ENCODE data around the gene VTI1A.

Gene VTI1A

DNA sequence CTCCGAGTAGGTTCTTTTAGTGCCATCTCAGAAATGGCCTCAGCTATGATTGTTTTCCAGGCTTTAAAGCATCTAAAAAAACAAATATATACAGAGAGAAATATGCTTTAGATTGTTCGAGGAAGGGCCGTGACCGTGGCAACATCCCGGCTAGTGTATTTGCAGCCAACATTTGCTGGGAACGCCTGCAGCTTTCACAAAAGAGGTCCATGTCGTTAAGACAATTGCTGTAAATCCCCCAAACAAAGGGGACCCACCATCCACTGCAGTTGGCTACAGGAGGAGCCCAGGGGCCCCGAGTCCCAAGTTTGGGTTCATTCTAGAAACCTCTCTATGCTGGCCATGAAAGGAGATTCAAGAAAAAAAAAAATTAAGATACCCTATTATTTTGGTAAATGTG is 350.2 kb downstream of the VTI1A start:
- no peaks in the 10 kb centered on the region for H3K27me3 ChIP-seq (ENCODE audit: control insufficient read depth, insufficient read depth, low read length)
- H3K9ac ChIP-seq (ENCODE audit: low read length) = no peak overlapping the region
- H3K36me3 ChIP-seq (ENCODE audit: control insufficient read depth, low read depth, low read length) = no peaks in the 10 kb centered on the region
- H3K4me1 ChIP-seq (ENCODE audit: control insufficient read depth, low read depth, low read length) = peaks cover 26% of the 10 kb centered on the region
- H3K9me3 ChIP-seq (ENCODE audit: control insufficient read depth, low read depth, low read length) = no peaks in the 10 kb centered on the region
- H3K4me3 ChIP-seq (ENCODE audit: low read length) = no peak overlapping the region
- H3K27ac ChIP-seq (ENCODE audit: low read length) = no peak overlapping the region

DNA sequence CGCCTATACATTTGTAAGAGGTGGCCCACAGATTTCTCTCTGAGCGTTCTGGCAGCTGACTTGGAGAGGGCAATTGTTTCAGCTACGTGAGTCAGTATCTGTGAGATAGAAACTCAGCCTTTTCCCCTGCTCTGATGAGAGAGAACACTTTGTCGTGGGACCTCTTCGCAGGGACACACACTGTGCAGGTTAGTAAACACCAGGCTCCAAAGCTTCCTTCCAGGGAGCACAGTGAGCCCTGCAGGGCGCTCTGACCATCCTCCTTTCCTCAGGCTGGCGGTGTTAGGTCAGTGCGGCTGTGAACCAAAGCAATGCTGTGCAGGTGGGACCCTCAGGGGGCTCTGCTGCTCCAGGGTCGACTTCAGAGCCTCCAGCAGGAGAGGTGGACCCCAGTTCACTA is 350.8 kb downstream of the VTI1A start:
- Histone ChIP-seq H3K9ac (ENCODE audit: low read length) (no peak overlapping the region), H3K4me3 (ENCODE audit: low read length) (no peak overlapping the region), H3K4me1 (ENCODE audit: control insufficient read depth, low read depth, low read length) (peaks cover 26% of the 10 kb centered on the region), H3K27me3 (ENCODE audit: control insufficient read depth, insufficient read depth, low read length) (no peaks in the 10 kb centered on the region), H3K9me3 (ENCODE audit: control insufficient read depth, low read depth, low read length) (no peaks in the 10 kb centered on the region), H3K27ac (ENCODE audit: low read length) (no peak overlapping the region), H3K36me3 (ENCODE audit: control insufficient read depth, low read depth, low read length) (no peaks in the 10 kb centered on the region)

DNA sequence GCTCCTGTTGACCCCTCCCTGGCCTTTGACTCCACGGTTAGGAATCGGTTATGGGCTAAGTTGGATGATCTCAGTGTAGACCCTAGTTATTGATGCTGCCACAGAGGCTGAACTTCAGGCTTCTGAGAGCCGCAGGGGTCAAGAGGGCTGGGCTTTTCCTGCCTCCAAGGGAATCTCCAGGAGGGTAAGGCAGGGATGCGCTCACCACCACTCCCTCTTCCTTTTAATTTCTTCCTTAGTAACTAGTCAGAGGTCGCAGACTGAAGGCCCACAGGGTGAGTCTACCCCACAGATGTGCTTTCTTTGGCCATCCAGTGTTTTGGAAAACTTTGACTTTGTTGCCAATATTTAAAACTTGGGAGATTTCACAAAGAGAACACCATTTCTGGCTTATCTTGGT is 352.0 kb downstream of the VTI1A start:
- H3K4me3 ChIP-seq (ENCODE audit: low read length) = no peak overlapping the region
- H3K36me3 ChIP-seq (ENCODE audit: control insufficient read depth, low read depth, low read length) = no peaks in the 10 kb centered on the region
- H3K4me1 ChIP-seq (ENCODE audit: control insufficient read depth, low read depth, low read length) = peaks cover 28% of the 10 kb centered on the region
- no peak overlapping the region for H3K27ac ChIP-seq (ENCODE audit: low read length)
- no peak overlapping the region for H3K9ac ChIP-seq (ENCODE audit: low read length)
- no peaks in the 10 kb centered on the region for H3K27me3 ChIP-seq (ENCODE audit: control insufficient read depth, insufficient read depth, low read length)
- no peaks in the 10 kb centered on the region for H3K9me3 ChIP-seq (ENCODE audit: control insufficient read depth, low read depth, low read length)

DNA sequence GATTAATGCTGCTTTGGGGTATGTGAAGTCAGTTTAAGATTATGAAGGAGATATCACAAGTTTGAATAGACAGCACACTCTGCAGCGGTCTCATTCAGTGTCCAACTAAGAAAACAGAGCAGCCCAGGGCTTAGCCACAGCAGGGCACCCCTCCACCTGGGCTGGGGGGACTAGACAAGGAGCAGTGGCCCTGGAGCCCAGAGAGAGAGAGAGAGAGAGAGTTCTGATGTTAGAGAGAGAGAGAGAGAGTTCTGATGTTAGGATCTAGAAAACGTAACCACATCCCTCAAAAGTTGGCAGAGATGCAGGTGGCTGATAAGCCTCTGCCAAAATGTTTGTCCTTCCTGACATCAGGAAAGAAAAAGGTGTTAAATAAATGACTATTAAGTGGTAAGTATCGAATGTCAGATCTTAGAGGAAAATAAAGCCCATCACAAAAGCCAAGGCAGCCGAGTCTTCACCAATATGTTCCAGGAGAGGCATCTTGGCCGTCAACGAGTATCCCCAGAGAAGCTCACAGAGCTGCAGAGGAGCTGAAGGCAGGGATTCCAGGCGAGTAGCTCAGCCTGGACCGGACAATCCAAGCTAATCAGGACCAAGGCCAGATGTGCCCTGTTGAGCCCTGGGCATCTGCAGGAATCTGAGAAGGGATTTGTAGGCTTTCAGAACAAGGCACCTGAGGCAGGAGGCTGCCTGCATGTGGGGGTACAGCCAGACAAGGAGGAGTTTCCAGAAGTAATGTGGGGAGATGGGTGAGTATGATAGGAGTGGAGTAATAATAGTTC is 352.9 kb downstream of the VTI1A start:
- no peaks in the 10 kb centered on the region for H3K9me3 ChIP-seq (ENCODE audit: control insufficient read depth, low read depth, low read length)
- H3K9ac ChIP-seq (ENCODE audit: low read length) = no peak overlapping the region
- H3K27ac ChIP-seq (ENCODE audit: low read length) = no peak overlapping the region
- no peaks in the 10 kb centered on the region for H3K27me3 ChIP-seq (ENCODE audit: control insufficient read depth, insufficient read depth, low read length)
- no peaks in the 10 kb centered on the region for H3K36me3 ChIP-seq (ENCODE audit: control insufficient read depth, low read depth, low read length)
- peaks cover 34% of the 10 kb centered on the region for H3K4me1 ChIP-seq (ENCODE audit: control insufficient read depth, low read depth, low read length)
- no peak overlapping the region for H3K4me3 ChIP-seq (ENCODE audit: low read length)

DNA sequence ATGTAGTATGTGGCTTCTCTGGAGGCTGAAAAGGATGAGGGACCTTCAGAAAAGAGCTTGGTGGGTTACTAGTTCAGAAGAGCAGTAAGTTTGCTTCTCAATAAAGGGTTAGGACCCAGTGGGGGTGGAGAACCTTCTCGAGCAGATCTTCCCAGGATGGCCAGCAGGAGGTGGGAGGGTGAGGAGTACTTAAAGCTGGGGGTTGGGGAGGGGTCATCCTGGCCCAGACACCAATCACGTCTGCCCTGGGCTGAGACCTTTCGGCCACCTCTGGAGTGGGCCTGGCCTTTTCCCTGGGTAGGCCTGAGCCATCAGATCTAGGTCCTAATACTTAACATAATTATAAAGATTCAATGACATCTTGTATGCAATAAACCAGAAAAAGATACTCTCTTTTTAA is 354.0 kb downstream of the VTI1A start:
- no peak overlapping the region for H3K27ac ChIP-seq (ENCODE audit: low read length)
- H3K4me1 ChIP-seq (ENCODE audit: control insufficient read depth, low read depth, low read length) = peaks cover 34% of the 10 kb centered on the region
- H3K9ac ChIP-seq (ENCODE audit: low read length) = no peak overlapping the region
- H3K36me3 ChIP-seq (ENCODE audit: control insufficient read depth, low read depth, low read length) = no peaks in the 10 kb centered on the region
- no peaks in the 10 kb centered on the region for H3K9me3 ChIP-seq (ENCODE audit: control insufficient read depth, low read depth, low read length)
- no peak overlapping the region for H3K4me3 ChIP-seq (ENCODE audit: low read length)
- no peaks in the 10 kb centered on the region for H3K27me3 ChIP-seq (ENCODE audit: control insufficient read depth, insufficient read depth, low read length)

DNA sequence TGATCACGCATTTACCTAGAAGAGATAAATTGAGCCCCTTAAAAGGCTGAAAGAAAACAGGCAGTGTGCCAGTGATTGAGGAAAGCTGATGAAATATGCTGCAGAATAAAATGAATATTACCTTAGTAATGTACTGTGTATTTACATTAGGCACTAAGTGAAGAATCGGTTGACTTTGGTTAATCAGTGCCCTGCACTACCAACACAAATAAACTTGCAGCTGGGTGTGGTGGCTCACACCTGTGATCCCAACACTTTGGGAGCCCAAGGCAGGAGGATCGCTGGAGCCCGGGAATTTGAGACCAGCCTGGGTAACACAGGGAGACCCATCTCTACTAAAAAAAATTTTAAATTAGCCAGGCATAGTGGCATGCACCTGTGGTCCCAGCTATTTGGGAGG is 354.7 kb downstream of the VTI1A start:
- no peak overlapping the region for H3K27ac ChIP-seq (ENCODE audit: low read length)
- H3K27me3 ChIP-seq (ENCODE audit: control insufficient read depth, insufficient read depth, low read length) = no peaks in the 10 kb centered on the region
- no peak overlapping the region for H3K4me3 ChIP-seq (ENCODE audit: low read length)
- peaks cover 32% of the 10 kb centered on the region for H3K4me1 ChIP-seq (ENCODE audit: control insufficient read depth, low read depth, low read length)
- no peaks in the 10 kb centered on the region for H3K9me3 ChIP-seq (ENCODE audit: control insufficient read depth, low read depth, low read length)
- H3K36me3 ChIP-seq (ENCODE audit: control insufficient read depth, low read depth, low read length) = no peaks in the 10 kb centered on the region
- H3K9ac ChIP-seq (ENCODE audit: low read length) = no peak overlapping the region

DNA sequence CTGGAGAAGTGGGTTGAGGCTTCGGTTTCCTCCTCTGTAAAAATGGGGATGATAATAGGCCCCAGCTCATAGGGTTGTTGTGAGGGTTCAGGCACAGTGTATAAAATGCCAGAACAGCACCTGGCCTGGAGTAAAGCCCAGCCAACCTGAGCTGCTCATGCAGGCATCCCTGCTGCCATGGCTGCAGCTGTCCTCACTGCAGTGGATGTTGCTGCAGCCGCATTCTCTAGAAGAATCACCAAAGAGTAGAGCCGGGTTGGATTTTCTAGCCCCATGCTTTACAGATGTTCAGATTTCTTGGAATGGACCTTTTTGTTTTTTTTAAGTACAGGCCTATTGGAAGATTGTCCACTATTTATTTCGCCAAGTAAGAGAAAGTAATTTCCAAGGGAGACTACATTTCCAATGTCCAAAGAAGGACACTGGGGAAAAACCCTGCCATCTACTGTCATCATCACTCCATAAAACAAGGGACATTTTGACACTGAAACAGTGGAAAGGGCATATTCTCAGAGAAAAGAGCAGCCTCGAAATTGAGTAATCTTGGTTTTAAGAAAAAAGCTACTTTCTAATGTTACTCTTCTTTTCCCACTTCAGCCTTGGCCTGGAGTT is 355.5 kb downstream of the VTI1A start:
- Histone ChIP-seq H3K4me1 (ENCODE audit: control insufficient read depth, low read depth, low read length) (peaks cover 24% of the 10 kb centered on the region), H3K27me3 (ENCODE audit: control insufficient read depth, insufficient read depth, low read length) (no peaks in the 10 kb centered on the region), H3K4me3 (ENCODE audit: low read length) (no peak overlapping the region), H3K36me3 (ENCODE audit: control insufficient read depth, low read depth, low read length) (no peaks in the 10 kb centered on the region), H3K9ac (ENCODE audit: low read length) (no peak overlapping the region), H3K9me3 (ENCODE audit: control insufficient read depth, low read depth, low read length) (no peaks in the 10 kb centered on the region), H3K27ac (ENCODE audit: low read length) (no peak overlapping the region)

DNA sequence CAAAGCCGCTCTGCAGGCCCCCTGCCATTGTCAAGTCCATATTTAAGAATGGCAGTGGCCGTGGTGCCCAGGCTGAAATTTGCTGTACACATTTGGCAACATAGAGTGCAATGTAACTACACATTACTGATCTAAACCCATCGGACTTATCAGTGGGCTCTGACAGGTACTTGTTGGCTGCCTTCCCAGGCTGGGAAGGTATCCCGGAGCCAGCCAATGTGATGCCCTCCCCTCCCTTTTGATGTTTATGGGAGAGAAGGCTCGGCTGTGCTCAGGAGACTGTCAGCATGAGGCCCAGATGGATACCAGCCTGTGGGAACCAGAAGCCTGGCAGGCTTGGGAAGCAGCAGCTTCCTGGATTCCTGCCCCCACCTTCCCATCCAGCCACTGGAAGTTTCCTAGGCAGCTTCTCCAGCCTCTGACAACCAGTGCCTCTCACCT is 357.0 kb downstream of the VTI1A start:
- Histone ChIP-seq H3K27ac (ENCODE audit: low read length) (no peak overlapping the region), H3K9me3 (ENCODE audit: control insufficient read depth, low read depth, low read length) (no peaks in the 10 kb centered on the region), H3K4me3 (ENCODE audit: low read length) (no peak overlapping the region), H3K27me3 (ENCODE audit: control insufficient read depth, insufficient read depth, low read length) (no peaks in the 10 kb centered on the region), H3K9ac (ENCODE audit: low read length) (no peak overlapping the region), H3K4me1 (ENCODE audit: control insufficient read depth, low read depth, low read length) (peaks cover 18% of the 10 kb centered on the region), H3K36me3 (ENCODE audit: control insufficient read depth, low read depth, low read length) (no peaks in the 10 kb centered on the region)

DNA sequence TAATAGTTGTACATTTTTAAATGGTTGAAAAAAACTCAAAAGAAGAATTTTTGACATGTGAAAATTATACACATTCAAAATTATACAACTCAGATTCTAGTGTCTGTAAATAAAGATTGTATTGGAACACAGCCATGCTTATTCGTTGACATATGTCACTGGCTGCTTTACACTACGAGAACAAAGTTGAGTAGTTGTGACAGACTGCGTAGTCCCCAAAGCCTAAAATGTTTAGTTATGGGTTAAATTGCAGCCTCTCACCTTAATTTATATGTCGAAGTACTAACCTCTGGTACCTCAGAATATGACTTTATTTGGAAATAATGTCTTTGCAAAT is 358.2 kb downstream of the VTI1A start:
- Histone ChIP-seq H3K36me3 (ENCODE audit: control insufficient read depth, low read depth, low read length) (no peaks in the 10 kb centered on the region), H3K9me3 (ENCODE audit: control insufficient read depth, low read depth, low read length) (no peaks in the 10 kb centered on the region), H3K27ac (ENCODE audit: low read length) (no peak overlapping the region), H3K9ac (ENCODE audit: low read length) (no peak overlapping the region), H3K4me3 (ENCODE audit: low read length) (no peak overlapping the region), H3K27me3 (ENCODE audit: control insufficient read depth, insufficient read depth, low read length) (no peaks in the 10 kb centered on the region), H3K4me1 (ENCODE audit: control insufficient read depth, low read depth, low read length) (peaks cover 22% of the 10 kb centered on the region)

DNA sequence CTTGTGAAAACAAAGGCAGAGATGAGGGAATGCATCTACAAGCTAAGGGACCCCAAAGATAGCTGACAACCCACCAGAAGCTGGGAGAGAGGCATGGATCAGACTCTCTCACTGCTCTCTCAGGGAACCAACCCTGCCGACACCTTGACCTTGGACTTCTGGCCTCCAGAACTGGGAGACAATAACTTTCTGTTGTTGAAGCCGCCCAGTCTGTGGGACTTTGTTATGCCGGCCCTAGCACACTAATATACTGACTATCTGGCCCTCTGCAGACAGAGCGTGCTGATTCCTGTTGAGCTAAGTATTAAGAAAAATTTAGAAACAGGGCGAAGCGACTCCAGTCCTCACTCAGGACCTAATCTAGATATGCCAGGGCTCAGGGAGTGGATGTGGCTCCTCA is 358.7 kb downstream of the VTI1A start:
- H3K9ac ChIP-seq (ENCODE audit: low read length) = no peak overlapping the region
- H3K27ac ChIP-seq (ENCODE audit: low read length) = no peak overlapping the region
- H3K4me1 ChIP-seq (ENCODE audit: control insufficient read depth, low read depth, low read length) = peaks cover 22% of the 10 kb centered on the region
- no peaks in the 10 kb centered on the region for H3K36me3 ChIP-seq (ENCODE audit: control insufficient read depth, low read depth, low read length)
- H3K4me3 ChIP-seq (ENCODE audit: low read length) = no peak overlapping the region
- H3K27me3 ChIP-seq (ENCODE audit: control insufficient read depth, insufficient read depth, low read length) = no peaks in the 10 kb centered on the region
- H3K9me3 ChIP-seq (ENCODE audit: control insufficient read depth, low read depth, low read length) = no peaks in the 10 kb centered on the region

DNA sequence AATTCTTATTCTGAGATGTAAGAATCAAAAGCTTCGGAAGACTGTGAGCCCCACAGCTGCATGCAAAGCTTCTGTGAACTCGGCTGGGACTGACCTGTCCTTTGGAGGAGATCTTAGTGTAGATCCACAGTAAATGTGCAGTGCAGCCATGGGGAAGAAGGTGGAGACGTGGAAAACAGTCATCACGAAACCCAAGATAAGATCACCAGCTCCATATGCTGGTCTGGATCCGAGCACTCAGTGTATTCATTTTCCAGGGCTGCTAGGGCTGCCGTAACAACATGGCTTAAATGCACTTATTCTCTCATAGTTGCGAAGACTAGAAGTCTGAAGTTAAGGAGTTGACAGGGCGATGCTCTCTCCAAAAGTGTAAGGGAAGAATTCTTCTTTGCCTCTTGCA is 360.0 kb downstream of the VTI1A start:
- Histone ChIP-seq H3K27ac (ENCODE audit: low read length) (no peak overlapping the region), H3K36me3 (ENCODE audit: control insufficient read depth, low read depth, low read length) (no peaks in the 10 kb centered on the region), H3K27me3 (ENCODE audit: control insufficient read depth, insufficient read depth, low read length) (no peaks in the 10 kb centered on the region), H3K9ac (ENCODE audit: low read length) (no peak overlapping the region), H3K4me1 (ENCODE audit: control insufficient read depth, low read depth, low read length) (peaks cover 26% of the 10 kb centered on the region), H3K9me3 (ENCODE audit: control insufficient read depth, low read depth, low read length) (no peaks in the 10 kb centered on the region), H3K4me3 (ENCODE audit: low read length) (no peak overlapping the region)

DNA sequence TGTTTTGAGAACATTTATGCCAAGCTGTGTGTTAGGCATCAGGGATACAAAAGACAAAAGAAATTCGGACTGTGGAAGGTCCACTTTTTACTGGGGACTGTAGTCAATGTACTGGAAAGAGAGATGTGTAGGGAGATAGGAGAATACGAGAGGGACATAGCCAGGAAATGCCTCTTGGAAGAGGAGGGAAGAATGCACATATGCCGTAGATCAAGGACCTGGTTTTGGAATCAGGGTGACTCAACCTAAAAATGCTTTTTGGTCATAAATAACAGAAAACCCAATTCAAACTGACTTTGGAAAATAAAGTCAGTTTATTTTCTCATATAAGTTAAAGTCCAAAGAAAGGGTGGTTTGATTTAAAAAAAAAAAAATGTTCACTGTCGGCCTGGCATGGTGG is 362.7 kb downstream of the VTI1A start:
- Histone ChIP-seq H3K4me1 (ENCODE audit: control insufficient read depth, low read depth, low read length) (peaks cover 40% of the 10 kb centered on the region), H3K9ac (ENCODE audit: low read length) (no peak overlapping the region), H3K4me3 (ENCODE audit: low read length) (no peak overlapping the region), H3K27me3 (ENCODE audit: control insufficient read depth, insufficient read depth, low read length) (peaks cover 4% of the 10 kb centered on the region), H3K9me3 (ENCODE audit: control insufficient read depth, low read depth, low read length) (no peaks in the 10 kb centered on the region), H3K27ac (ENCODE audit: low read length) (no peak overlapping the region), H3K36me3 (ENCODE audit: control insufficient read depth, low read depth, low read length) (no peaks in the 10 kb centered on the region)
